Neutrophil (primary cell): ENCODE measurements around the gene MEIOB.

Experiments
- H3K27ac ChIP-seq: fragments of 200-600 bp; sonication (generic); 2 replicates; pipeline ENCODE4 v1.5.1; 2016; ENCODE audit warnings: mild to moderate bottlenecking, moderate library complexity
- H3K27me3 ChIP-seq: fragments of 200-600 bp; sonication (generic); 2 replicates; pipeline ENCODE4 v1.6.0; 2016; ENCODE audit warnings: mild to moderate bottlenecking
- H3K36me3 ChIP-seq: fragments of 200-600 bp; sonication (generic); 2 replicates; pipeline ENCODE4 v1.5.1; 2017
- H3K4me1 ChIP-seq, 2 experiments: fragments of 200-600 bp in 1 of 2; sonication (generic) in 1 of 2; 1 replicate in 1 of 2; 2 replicates in 1 of 2; pipeline versions ENCODE4 v1.5.1 to v1.6.1; 2013 to 2016; ENCODE audit warnings: low read depth in 1 of 2, low read length in 1 of 2, mild to moderate bottlenecking in 1 of 2, moderate library complexity in 1 of 2; ENCODE audit not compliant: control insufficient read depth in 1 of 2, insufficient read depth in 1 of 2
- H3K4me3 ChIP-seq, 2 experiments: fragments of 200-600 bp in 1 of 2; sonication (generic) in 1 of 2; 1 replicate in 1 of 2; 2 replicates in 1 of 2; pipeline ENCODE4 v1.5.1; 2013 to 2016; ENCODE audit warnings: low read depth in 1 of 2, low read length in 1 of 2, mild to moderate bottlenecking in 1 of 2, moderate library complexity in 1 of 2
- H3K9me3 ChIP-seq: fragments of 200-600 bp; sonication (generic); 2 replicates; pipeline ENCODE4 v1.5.1; 2016
- CTCF ChIP-seq: fragments of 200-600 bp; sonication (generic); IDR thresholded peaks from 2 replicates; pipeline ENCODE4 v1.5.1; 2016; ENCODE audit warnings: antibody characterized with exemption

MEIOB gene

GRCh38 chr16:1828645-1829410, 43.1 kb downstream of the MEIOB start:
- no peaks in the 10 kb centered on the region for H3K9me3 ChIP-seq
- H3K27me3 ChIP-seq = no peaks in the 10 kb centered on the region
- no peak for TF ChIP-seq CTCF
- H3K4me3 ChIP-seq = no peak overlapping the region
- H3K36me3 ChIP-seq = no peaks in the 10 kb centered on the region
- peaks cover 17 to 19% of the 10 kb centered on the region in 2 experiments for H3K4me1 ChIP-seq
- no peak overlapping the region for H3K27ac ChIP-seq

- H3K4me1 ChIP-seq = peaks cover 17 to 19% of the 10 kb centered on the region in 2 experiments
- H3K27ac ChIP-seq = peak within 1 kb of the TSS; percentile 91
- H3K9me3 ChIP-seq = no peaks in the 10 kb centered on the region
- peak; percentile 27 for TF ChIP-seq CTCF
- H3K36me3 ChIP-seq = peaks cover 10% of the 10 kb centered on the region
- H3K4me3 ChIP-seq = peak within 1 kb of the TSS; percentile 93 to 94
- no peaks in the 10 kb centered on the region for H3K27me3 ChIP-seq
These were observed 45.0 kb downstream of the MEIOB start, which contains the start of the genes FAHD1 and HAGH for GRCh38 chr16:1826691-1827573. TSS of gene FAHD1 (plus strand) at chr16:1827206. CDS start at chr16:1827239, 33 bp downstream. TSS of gene HAGH (minus strand) at chr16:1826825. CDS start at chr16:1826787, 38 bp downstream.

DNA sequence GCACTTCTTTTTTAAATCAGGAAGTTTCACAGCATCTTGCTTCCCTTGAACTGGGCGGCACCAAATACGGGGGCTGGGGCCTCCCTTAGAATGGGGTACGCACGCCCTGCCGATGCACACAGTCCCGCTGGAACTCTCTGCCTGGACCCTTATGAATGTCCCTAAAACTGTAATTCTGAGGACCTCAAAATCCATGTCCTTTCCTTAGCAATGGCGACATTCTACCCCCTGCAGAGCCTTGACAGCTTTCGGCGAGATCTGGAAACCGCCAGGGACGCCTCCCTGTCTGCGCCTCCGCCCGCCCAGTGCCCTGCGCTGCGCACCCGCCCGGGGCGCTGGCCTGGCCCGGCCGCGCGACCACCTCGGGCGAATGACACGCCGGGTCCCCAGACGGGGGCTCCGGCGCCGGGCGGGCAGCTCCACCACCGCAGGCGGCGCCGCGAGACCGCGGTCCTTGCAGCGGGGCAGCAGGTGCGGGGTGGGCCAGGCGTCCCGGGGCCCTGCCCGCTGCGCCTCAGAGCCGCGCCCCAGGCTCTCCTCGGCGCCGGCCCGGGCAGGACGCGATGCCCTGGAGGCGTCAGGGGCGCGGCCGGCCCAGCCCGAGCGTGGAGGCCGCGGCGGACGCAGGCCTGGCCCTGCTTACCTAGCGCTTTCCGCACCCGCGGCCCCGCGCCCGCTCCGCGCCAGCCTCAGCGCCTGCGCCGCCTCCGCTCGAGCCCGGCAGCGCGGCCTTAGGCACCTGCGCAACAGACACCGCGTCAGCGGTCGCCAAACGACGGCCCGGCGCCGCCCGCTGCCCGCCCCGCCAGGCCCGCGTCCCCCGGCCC, 45.9 kb downstream of the MEIOB start:
- TF ChIP-seq CTCF = peak; percentile 16
- peaks cover 17 to 19% of the 10 kb centered on the region in 2 experiments for H3K4me1 ChIP-seq
- H3K27me3 ChIP-seq = no peaks in the 10 kb centered on the region
- H3K27ac ChIP-seq = peak overlapping the region; percentile 91
- H3K4me3 ChIP-seq = peak overlapping the region; percentile 93 to 94
- no peaks in the 10 kb centered on the region for H3K9me3 ChIP-seq
- peaks cover 18% of the 10 kb centered on the region for H3K36me3 ChIP-seq

GRCh38 chr16:1825381-1825863, 46.5 kb downstream of the MEIOB start:
- peak overlapping the region; percentile 91 for H3K27ac ChIP-seq

More at GRCh38 chr16:1825381-1825863, 46.5 kb downstream of the MEIOB start:
- H3K9me3 ChIP-seq = no peaks in the 10 kb centered on the region
- H3K4me3 ChIP-seq = peak overlapping the region; percentile 56 to 93
- TF ChIP-seq CTCF = no peak
- no peaks in the 10 kb centered on the region for H3K27me3 ChIP-seq
- H3K4me1 ChIP-seq = peaks cover 17 to 19% of the 10 kb centered on the region in 2 experiments
- peaks cover 25% of the 10 kb centered on the region for H3K36me3 ChIP-seq
